ENCODE results near the gene PLXDC1.

Gene PLXDC1

GRCh38 chr17:39151150-39151942, at the start of gene PLXDC1:
Gene PLXDC1 (minus strand): TSS chr17:39151637. CDS start chr17:39151437, 200 bp downstream.
- DNase-seq: no peak

- no peak for DNase-seq
Observed at GRCh38 chr17:39200957-39201510, 49.6 kb upstream of the PLXDC1 start.

GRCh38 chr17:39200070-39200879, 48.8 kb upstream of the PLXDC1 start, which contains the start of gene RPL19:
Gene RPL19 (plus strand): TSS chr17:39200283. CDS start chr17:39200345, 62 bp downstream.
- peak; percentile 83 for DNase-seq

GRCh38 chr17:39199820-39200069, 48.3 kb upstream of the PLXDC1 start:
- DNase-seq: peak; percentile 90

- DNase-seq: no peak
Observed at GRCh38 chr17:39198186-39198566, 46.7 kb upstream of the PLXDC1 start.

- DNase-seq: peak; percentile 90
Observed at GRCh38 chr17:39197380-39198185, 46.1 kb upstream of the PLXDC1 start, which contains the start of gene CACNB1. Gene CACNB1 (minus strand): TSS chr17:39197669. CDS start chr17:39197495, 174 bp downstream.

- DNase-seq: peak; percentile 77
Observed at GRCh38 chr17:39196808-39197291, 45.4 kb upstream of the PLXDC1 start.

- no peak for DNase-seq
Observed at GRCh38 chr17:39196241-39196807, 44.9 kb upstream of the PLXDC1 start.

- peak; percentile 72 for DNase-seq
Observed at GRCh38 chr17:39195568-39196160, 44.2 kb upstream of the PLXDC1 start.

GRCh38 chr17:39194985-39195524, 43.6 kb upstream of the PLXDC1 start:
- no peak for DNase-seq

GRCh38 chr17:39194089-39194984, 42.9 kb upstream of the PLXDC1 start:
- DNase-seq: peak; percentile 75

GRCh38 chr17:39193346-39193745, 41.9 kb upstream of the PLXDC1 start:
- DNase-seq: no peak

- no peak for DNase-seq
Observed at GRCh38 chr17:39192901-39193300, 41.5 kb upstream of the PLXDC1 start.

GRCh38 chr17:39191750-39192510, 40.5 kb upstream of the PLXDC1 start:
- DNase-seq: no peak

- no peak for DNase-seq
Observed at GRCh38 chr17:39187152-39187830, 35.9 kb upstream of the PLXDC1 start.

GRCh38 chr17:39186481-39187002, 35.1 kb upstream of the PLXDC1 start:
- no peak for DNase-seq

GRCh38 chr17:39183720-39184119, 32.3 kb upstream of the PLXDC1 start:
- DNase-seq: no peak

GRCh38 chr17:39183045-39183444, 31.6 kb upstream of the PLXDC1 start:
- no peak for DNase-seq

- DNase-seq: no peak
Observed at GRCh38 chr17:39181303-39181702, 29.9 kb upstream of the PLXDC1 start.
